ENCODE results near the gene RALGAPA1.
A peak's percentile ranks its signal among the peaks of the same experiment; 100 is the strongest.

- TF ChIP-seq CTCF (IDR thresholded peaks at IDR 0.05) (peak in 3 of 4 experiments; percentile 27 to 60 (median 28)), POLR2A (IDR thresholded peaks at IDR 0.05) (no peak), POLR2AphosphoS5 (IDR thresholded peaks at IDR 0.05) (no peak)
Measured at GRCh38 chr14:35814371-35815005, 5.4 kb upstream of the RALGAPA1 start.

All from sigmoid colon (tissue), 4 donors.